Neural cell (in vitro differentiated cells): Measurements from ENCODE around the gene SOX4. TPM values are rescaled to one million over a fixed set of nuclear protein-coding genes. Genes with fewer than 3 reads are reported as not detected.
A peak's percentile ranks its signal among the peaks of the same experiment; 100 is the strongest.

Source experiments
- H2AFZ ChIP-seq: fragments of 200-600, 300-800 bp; sonication (generic), shearing (Covaris generic); 2 replicates; pipeline ENCODE4 v1.6.0; 2014; ENCODE audit warnings: low read depth, mild to moderate bottlenecking, antibody characterized with exemption, low read length, moderate library complexity
- H3F3A ChIP-seq: fragments of 200-600 bp; shearing (Covaris generic); 2 replicates; pipeline ENCODE4 v1.6.1; 2016; ENCODE audit warnings: mild to moderate bottlenecking, moderate library complexity, mixed read lengths, antibody characterized with exemption, low read length; ENCODE audit not compliant: insufficient read depth, poor library complexity, severe bottlenecking
- H3K27ac ChIP-seq: fragments of 200-600, 300-800 bp; sonication (generic), shearing (Covaris generic); 2 replicates; pipeline ENCODE4 v1.5.1; 2014; ENCODE audit warnings: mild to moderate bottlenecking, low read length, moderate library complexity
- H3K27me3 ChIP-seq: fragments of 300-800, 200-600 bp; sonication (generic), shearing (Covaris generic); 2 replicates; pipeline ENCODE4 v1.6.0; 2014; ENCODE audit warnings: mild to moderate bottlenecking, low read depth, low read length, moderate library complexity; ENCODE audit not compliant: insufficient read depth
- H3K36me3 ChIP-seq: fragments of 300-800, 200-600 bp; sonication (generic), shearing (Covaris generic); 2 replicates; pipeline ENCODE4 v1.5.1; 2014; ENCODE audit warnings: mild to moderate bottlenecking, antibody characterized with exemption, low read length, moderate library complexity; ENCODE audit not compliant: insufficient read depth
- H3K4me2 ChIP-seq: fragments of 300-800, 200-600 bp; sonication (generic), shearing (Covaris generic); 2 replicates; pipeline ENCODE4 v1.6.0; 2014; ENCODE audit warnings: mild to moderate bottlenecking, low read length
- H3K4me3 ChIP-seq: fragments of 300-800, 200-600 bp; sonication (generic), shearing (Covaris generic); 2 replicates; pipeline ENCODE4 v1.5.1; 2014; ENCODE audit warnings: mild to moderate bottlenecking, low read length, moderate library complexity
- H3K79me2 ChIP-seq: fragments of 200-600 bp; shearing (Covaris generic); replicated peaks from 2 replicates; pipeline ENCODE4 v1.6.0; 2014; ENCODE audit warnings: mild to moderate bottlenecking, low read length, moderate library complexity; ENCODE audit not compliant: insufficient read depth
- H3K9ac ChIP-seq: fragments of 300-800, 200-600 bp; sonication (generic), shearing (Covaris generic); 2 replicates; pipeline ENCODE4 v1.6.1; 2016; ENCODE audit warnings: mild to moderate bottlenecking, low read length, mixed read lengths
- H3K9me2 ChIP-seq: fragments of 200-600 bp; shearing (Covaris generic); 2 replicates; pipeline ENCODE4 v1.6.1; 2016; ENCODE audit warnings: mild to moderate bottlenecking, low read length, mixed read lengths; ENCODE audit not compliant: insufficient read depth
- H3K9me3 ChIP-seq: fragments of 200-600, 300-800 bp; sonication (generic), shearing (Covaris generic); 2 replicates; pipeline ENCODE4 v1.6.1; 2016; ENCODE audit warnings: mild to moderate bottlenecking, mixed run types, low read length, moderate library complexity, mixed read lengths
- H4K20me1 ChIP-seq: fragments of 200-600 bp; shearing (Covaris generic); 2 replicates; pipeline ENCODE4 v1.6.1; 2016; ENCODE audit warnings: mild to moderate bottlenecking, mixed run types; ENCODE audit not compliant: insufficient read depth
- CTCF ChIP-seq: fragments of 450-650 bp; IDR thresholded peaks from 2 replicates; pipeline ENCODE4 v1.5.1; 2014; ENCODE audit warnings: antibody characterized with exemption, mild to moderate bottlenecking, moderate library complexity; ENCODE audit not compliant: poor library complexity, severe bottlenecking
- EP300 ChIP-seq: fragments of 450-650 bp; conservative IDR thresholded peaks from 2 replicates; pipeline ENCODE4 v1.6.1; 2014; ENCODE audit warnings: antibody characterized with exemption, mild to moderate bottlenecking, moderate library complexity; ENCODE audit not compliant: poor library complexity, severe bottlenecking
- EZH2 ChIP-seq: fragments of 200-600, 300-800 bp; shearing (Covaris generic), sonication (generic); IDR thresholded peaks from 2 replicates; pipeline ENCODE4 v1.6.1; 2014; ENCODE audit warnings: antibody characterized with exemption, low read length, borderline replicate concordance, mild to moderate bottlenecking; ENCODE audit not compliant: insufficient read depth, poor library complexity, severe bottlenecking
- MXI1 ChIP-seq: fragments of 450-650 bp; conservative IDR thresholded peaks from 2 replicates; pipeline ENCODE4 v1.6.1; 2014; ENCODE audit warnings: antibody characterized with exemption, mild to moderate bottlenecking; ENCODE audit not compliant: poor library complexity, severe bottlenecking
- POLR2AphosphoS5 ChIP-seq: IDR thresholded peaks from 2 replicates; pipeline ENCODE4 v1.6.1; 2012
- SMC3 ChIP-seq: fragments of 450-650 bp; conservative IDR thresholded peaks from 2 replicates; pipeline ENCODE4 v1.6.1; 2014; ENCODE audit warnings: antibody characterized with exemption, mild to moderate bottlenecking, moderate library complexity; ENCODE audit not compliant: poor library complexity
- TAF1 ChIP-seq: IDR thresholded peaks from 2 replicates; pipeline ENCODE4 v1.6.1; 2012; ENCODE audit warnings: low read depth
- polyA plus RNA-seq: library from polyadenylated mRNA; depleted of rRNA; stranded (reverse); fragments of >200 nt; gene quantifications from 2 replicates; pipeline ENCODE4 v1.2.3, GENCODE V29; 2014
- TF ChIP-seq, protein P1 (sequence below): IDR thresholded peaks from 2 replicates; pipeline ENCODE4 v1.6.1; 2012; ENCODE audit warnings: borderline replicate concordance

SOX4 gene
- polyA plus RNA-seq, 1 donor from 2014 or later = 394 TPM

GRCh38 chr6:21596949-21597682 lies 3.6 kb downstream of the SOX4 start (continued):
- TF ChIP-seq, protein P1, sequence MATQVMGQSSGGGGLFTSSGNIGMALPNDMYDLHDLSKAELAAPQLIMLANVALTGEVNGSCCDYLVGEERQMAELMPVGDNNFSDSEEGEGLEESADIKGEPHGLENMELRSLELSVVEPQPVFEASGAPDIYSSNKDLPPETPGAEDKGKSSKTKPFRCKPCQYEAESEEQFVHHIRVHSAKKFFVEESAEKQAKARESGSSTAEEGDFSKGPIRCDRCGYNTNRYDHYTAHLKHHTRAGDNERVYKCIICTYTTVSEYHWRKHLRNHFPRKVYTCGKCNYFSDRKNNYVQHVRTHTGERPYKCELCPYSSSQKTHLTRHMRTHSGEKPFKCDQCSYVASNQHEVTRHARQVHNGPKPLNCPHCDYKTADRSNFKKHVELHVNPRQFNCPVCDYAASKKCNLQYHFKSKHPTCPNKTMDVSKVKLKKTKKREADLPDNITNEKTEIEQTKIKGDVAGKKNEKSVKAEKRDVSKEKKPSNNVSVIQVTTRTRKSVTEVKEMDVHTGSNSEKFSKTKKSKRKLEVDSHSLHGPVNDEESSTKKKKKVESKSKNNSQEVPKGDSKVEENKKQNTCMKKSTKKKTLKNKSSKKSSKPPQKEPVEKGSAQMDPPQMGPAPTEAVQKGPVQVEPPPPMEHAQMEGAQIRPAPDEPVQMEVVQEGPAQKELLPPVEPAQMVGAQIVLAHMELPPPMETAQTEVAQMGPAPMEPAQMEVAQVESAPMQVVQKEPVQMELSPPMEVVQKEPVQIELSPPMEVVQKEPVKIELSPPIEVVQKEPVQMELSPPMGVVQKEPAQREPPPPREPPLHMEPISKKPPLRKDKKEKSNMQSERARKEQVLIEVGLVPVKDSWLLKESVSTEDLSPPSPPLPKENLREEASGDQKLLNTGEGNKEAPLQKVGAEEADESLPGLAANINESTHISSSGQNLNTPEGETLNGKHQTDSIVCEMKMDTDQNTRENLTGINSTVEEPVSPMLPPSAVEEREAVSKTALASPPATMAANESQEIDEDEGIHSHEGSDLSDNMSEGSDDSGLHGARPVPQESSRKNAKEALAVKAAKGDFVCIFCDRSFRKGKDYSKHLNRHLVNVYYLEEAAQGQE = peak; percentile 39

GRCh38 chr6:21597801-21598673 lies 4.5 kb downstream of the SOX4 start:
- Histone ChIP-seq H4K20me1 (peaks cover 54% of the 10 kb centered on the region), H3K36me3 (peaks cover 31% of the 10 kb centered on the region)
- TF ChIP-seq MXI1 = no peak
- TF ChIP-seq, protein P1 = peak; percentile 73

DNA sequence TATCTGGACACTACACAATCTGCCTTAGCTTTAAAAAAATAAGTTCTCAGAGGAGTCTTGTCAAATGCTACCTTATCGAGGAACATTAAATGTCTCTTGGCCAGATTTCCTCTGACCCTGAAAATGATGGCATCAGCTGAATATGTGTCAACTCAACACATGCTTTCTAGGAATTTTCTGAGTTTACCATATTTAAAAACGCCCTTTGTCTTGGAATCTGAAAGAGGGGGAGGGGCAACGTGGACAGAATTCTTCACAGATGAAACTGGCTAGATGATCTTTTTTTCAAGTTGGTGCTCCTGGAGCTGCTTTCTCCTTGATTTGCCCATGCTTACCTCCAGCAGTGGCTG lies 5.1 kb downstream of the SOX4 start:
- Histone ChIP-seq H3K27me3 (no peaks in the 10 kb centered on the region), H3K4me2 (peak overlapping the region; percentile 71), H3K4me3 (peak overlapping the region; percentile 87), H3K9ac (peak overlapping the region; percentile 97), H4K20me1 (peaks cover 54% of the 10 kb centered on the region), H3K9me3 (no peaks in the 10 kb centered on the region), H3F3A (peaks cover 10% of the 10 kb centered on the region), H3K27ac (peak overlapping the region; percentile 97), H3K9me2 (no peaks in the 10 kb centered on the region), H2AFZ (no peak overlapping the region), H3K79me2 (peaks cover 87% of the 10 kb centered on the region), H3K36me3 (peaks cover 31% of the 10 kb centered on the region)
- no peak for TF ChIP-seq SMC3
- TF ChIP-seq MXI1 = peak; percentile 50
- TF ChIP-seq EP300 = peak; percentile 20
- TF ChIP-seq CTCF = no peak
- TF ChIP-seq, protein P1 = no peak
- TF ChIP-seq POLR2AphosphoS5 = no peak
- no peak for TF ChIP-seq EZH2
- TF ChIP-seq TAF1 = peak; percentile 12

More at GRCh38 chr6:21597801-21598673, 4.5 kb downstream of the SOX4 start:
- Histone ChIP-seq H2AFZ (no peak overlapping the region), H3K4me2 (peak overlapping the region; percentile 71), H3F3A (peaks cover 10% of the 10 kb centered on the region), H3K79me2 (peaks cover 87% of the 10 kb centered on the region), H3K27me3 (no peaks in the 10 kb centered on the region), H3K9me3 (no peaks in the 10 kb centered on the region), H3K27ac (peak overlapping the region; percentile 97), H3K9me2 (no peaks in the 10 kb centered on the region), H3K9ac (peak overlapping the region; percentile 97), H3K4me3 (peak overlapping the region; percentile 87)
